H1 (cell line): ENCODE results near the gene KISS1R. TPM values are rescaled to one million over a fixed set of nuclear protein-coding genes. Genes with fewer than 3 reads are reported as not detected.
A peak's percentile ranks its signal among the peaks of the same experiment; 100 is the strongest.

Source experiments
- CTCF ChIA-PET: fragments of 300-600 bp; sonication (Branson Sonifier 250); formaldehyde crosslinking; loops from one replicate; lab custom pipeline; 2021; ENCODE audit not compliant: partially characterized antibody; lab: Charles Lee
- POLR2A ChIA-PET: fragments of 300-600 bp; sonication (Branson Sonifier 250); formaldehyde crosslinking; loops from one replicate; lab custom pipeline; 2021; ENCODE audit warnings: inconsistent platforms; ENCODE audit not compliant: partially characterized antibody; lab: Charles Lee
- DNase-seq, 2 experiments: peaks; one replicate each; pipeline versions ENCODE4 v3.0.0 to v3.0.0-alpha.2; 2010 to 2022; ENCODE audit warnings: low spot score in 2 of 2, low read depth in 1 of 2, mixed read lengths in 1 of 2
- FAIRE-seq: peaks from 2 replicates; lab custom pipeline; 2011; peaks lifted over from hg19 to GRCh38; lab: Jason Lieb, UNC
- H2AFZ ChIP-seq: 2 replicates; pipeline ENCODE4 v1.8.1; 2012; ENCODE audit warnings: low read length, inconsistent platforms
- H2AK5ac ChIP-seq: 2 replicates; pipeline ENCODE4 v1.6.1; 2013; ENCODE audit warnings: low read depth, low read length
- H2BK120ac ChIP-seq: replicated peaks from 2 replicates; pipeline ENCODE3; 2013; ENCODE audit warnings: low read depth, low read length, inconsistent platforms
- H2BK12ac ChIP-seq: 2 replicates; pipeline ENCODE4 v1.6.1; 2013; ENCODE audit warnings: low read depth, low read length
- H2BK15ac ChIP-seq: 2 replicates; pipeline ENCODE4 v1.6.1; 2013; ENCODE audit warnings: low read length
- H2BK20ac ChIP-seq: 2 replicates; pipeline ENCODE4 v1.6.1; 2013; ENCODE audit warnings: low read length
- H2BK5ac ChIP-seq: 2 replicates; pipeline ENCODE4 v1.6.1; 2013; ENCODE audit warnings: low read depth, low read length
- H3K14ac ChIP-seq: 2 replicates; pipeline ENCODE4 v1.6.1; 2013; ENCODE audit warnings: inconsistent platforms; ENCODE audit not compliant: insufficient read length
- H3K18ac ChIP-seq: 2 replicates; pipeline ENCODE4 v1.6.1; 2013; ENCODE audit warnings: low read length; ENCODE audit errors: extremely low read depth
- H3K23ac ChIP-seq: 2 replicates; pipeline ENCODE4 v1.6.1; 2013; ENCODE audit warnings: inconsistent platforms; ENCODE audit not compliant: insufficient read length
- H3K23me2 ChIP-seq: 2 replicates; pipeline ENCODE4 v1.6.1; 2013; ENCODE audit warnings: low read depth, low read length
- H3K27ac ChIP-seq: 2 replicates; pipeline ENCODE4 v1.6.1; 2011; ENCODE audit warnings: low read depth, low read length, inconsistent platforms
- H3K27me3 ChIP-seq, 4 experiments: replicated peaks in 1 of 4; 1 replicate in 1 of 4; 2 replicates in 3 of 4; pipeline versions ENCODE4 v1.6.1 to v1.8.1; 2011 to 2013; ENCODE audit warnings: low read length in 3 of 4, mild to moderate bottlenecking in 3 of 4, inconsistent platforms in 2 of 4, mixed read lengths in 2 of 4, moderate library complexity in 1 of 4; ENCODE audit not compliant: control insufficient read depth in 3 of 4, insufficient read depth in 3 of 4; ENCODE audit errors: extremely low read depth in 1 of 4
- H3K36me3 ChIP-seq, 4 experiments: 2 replicates each; pipeline versions ENCODE4 v1.6.1 to v1.8.1; 2011 to 2013; ENCODE audit warnings: mild to moderate bottlenecking in 4 of 4, low read length in 3 of 4, moderate library complexity in 2 of 4, control low read depth in 1 of 4, inconsistent platforms in 1 of 4; ENCODE audit not compliant: insufficient read depth in 4 of 4, control insufficient read depth in 2 of 4
- H3K4ac ChIP-seq: replicated peaks from 2 replicates; pipeline ENCODE3; 2013; ENCODE audit warnings: low read length, low read depth, mixed read lengths, inconsistent platforms; ENCODE audit not compliant: insufficient read length
- H3K4me1 ChIP-seq, 4 experiments: replicated peaks in 1 of 4; 1 replicate in 1 of 4; 2 replicates in 3 of 4; pipeline versions ENCODE4 v1.6.1 to v1.8.1; 2011 to 2013; ENCODE audit warnings: low read length in 3 of 4, inconsistent platforms in 2 of 4, mixed read lengths in 1 of 4; ENCODE audit not compliant: insufficient read depth in 4 of 4, control insufficient read depth in 3 of 4
- H3K4me2 ChIP-seq, 2 experiments: 2 replicates each; pipeline versions ENCODE4 v1.6.1 to v1.8.1; 2011 to 2013; ENCODE audit warnings: low read depth in 2 of 2, low read length in 2 of 2, control low read depth in 1 of 2, inconsistent platforms in 1 of 2, mild to moderate bottlenecking in 1 of 2; ENCODE audit not compliant: insufficient read depth in 1 of 2
- H3K4me3 ChIP-seq, 4 experiments: fragments of 200-600, 300-600 bp in 1 of 4; sonication (generic), shearing (Covaris generic), sonication (Bioruptor Twin) in 1 of 4; 2 replicates each; pipeline versions ENCODE4 v1.5.1 to v1.8.1; 2011 to 2016; ENCODE audit warnings: low read length in 4 of 4, low read depth in 3 of 4, control low read depth in 2 of 4, inconsistent platforms in 2 of 4, mild to moderate bottlenecking in 2 of 4, mixed read lengths in 1 of 4, moderate library complexity in 1 of 4; ENCODE audit not compliant: insufficient read depth in 2 of 4; ENCODE audit errors: extremely low read depth in 1 of 4
- H3K56ac ChIP-seq: replicated peaks from 2 replicates; pipeline ENCODE3; 2013; ENCODE audit warnings: low read depth, mild to moderate bottlenecking, mixed read lengths, low read length, inconsistent platforms; ENCODE audit not compliant: insufficient read length
- H3K79me1 ChIP-seq: 2 replicates; pipeline ENCODE4 v1.6.1; 2013; ENCODE audit warnings: low read depth, low read length, control low read depth
- H3K79me2 ChIP-seq, 2 experiments: 2 replicates each; pipeline versions ENCODE4 v1.6.1 to v1.8.1; 2012 to 2013; ENCODE audit warnings: low read length in 2 of 2, mild to moderate bottlenecking in 2 of 2, inconsistent platforms in 1 of 2; ENCODE audit not compliant: insufficient read depth in 2 of 2, control insufficient read depth in 1 of 2
- H3K9ac ChIP-seq, 4 experiments: replicated peaks in 1 of 4; 1 replicate in 1 of 4; 2 replicates in 3 of 4; pipeline versions ENCODE4 v1.6.1 to v1.8.1; 2011 to 2013; ENCODE audit warnings: low read depth in 3 of 4, low read length in 3 of 4, control low read depth in 2 of 4, mild to moderate bottlenecking in 2 of 4, moderate library complexity in 2 of 4, inconsistent platforms in 1 of 4; ENCODE audit errors: extremely low read depth in 1 of 4
- H3K9me3 ChIP-seq, 2 experiments: 2 replicates each; pipeline versions ENCODE4 v1.6.1 to v1.8.1; 2012 to 2013; ENCODE audit warnings: mild to moderate bottlenecking in 2 of 2, moderate library complexity in 2 of 2, control low read depth in 1 of 2, inconsistent platforms in 1 of 2, low read depth in 1 of 2, low read length in 1 of 2, mixed read lengths in 1 of 2; ENCODE audit not compliant: insufficient read depth in 2 of 2
- H4K20me1 ChIP-seq, 2 experiments: replicated peaks in 1 of 2; 2 replicates each; pipeline versions ENCODE3 to v1.8.1; 2011 to 2013; ENCODE audit warnings: inconsistent platforms in 2 of 2, low read length in 2 of 2, mild to moderate bottlenecking in 1 of 2; ENCODE audit not compliant: insufficient read depth in 2 of 2, control insufficient read depth in 1 of 2
- H4K5ac ChIP-seq: 2 replicates; pipeline ENCODE4 v1.6.1; 2013; ENCODE audit warnings: low read length, low read depth, mixed read lengths, inconsistent platforms; ENCODE audit not compliant: insufficient read length
- H4K8ac ChIP-seq: 2 replicates; pipeline ENCODE4 v1.8.0; 2013; ENCODE audit warnings: mild to moderate bottlenecking, moderate library complexity, low read length, inconsistent platforms; ENCODE audit not compliant: insufficient read depth; ENCODE audit errors: extremely low read depth
- H4K91ac ChIP-seq: replicated peaks from 2 replicates; pipeline ENCODE3; 2013; ENCODE audit warnings: low read length, mixed read lengths, inconsistent platforms; ENCODE audit not compliant: insufficient read length
- CHD1 ChIP-seq: IDR thresholded peaks from 2 replicates; pipeline ENCODE4 v1.6.1; 2012; ENCODE audit warnings: low read depth, low read length, improper control_type of control experiment
- EP300 ChIP-seq, 2 experiments: IDR thresholded peaks; 1 replicate in 1 of 2; 2 replicates in 1 of 2; pipeline ENCODE4 v1.6.1; 2011 to 2012; ENCODE audit warnings: low read depth in 2 of 2, low read length in 2 of 2, mild to moderate bottlenecking in 2 of 2, borderline replicate concordance in 1 of 2, inconsistent platforms in 1 of 2, moderate library complexity in 1 of 2
- TEAD4 ChIP-seq: IDR thresholded peaks from 2 replicates; pipeline ENCODE4 v1.6.1; 2012; ENCODE audit warnings: low read depth, low read length, inconsistent platforms, mixed read lengths
- WGBS, 2 experiments: shearing (Covaris generic) in 1 of 2; methylation state at CpG; one replicate each; pipeline versions ENCODE4 v1.1.6 to v1.1.7; 2013 to 2015; ENCODE audit warnings: low lambda C conversion rate in 2 of 2, mixed read lengths in 2 of 2, inconsistent platforms in 1 of 2, low coverage in 1 of 2, missing lambda C conversion rate in 1 of 2; ENCODE audit not compliant: insufficient replicate concordance in 2 of 2, insufficient coverage in 1 of 2, insufficient read length in 1 of 2; ENCODE audit errors: extremely low coverage in 1 of 2, missing lambda C conversion rate in 1 of 2; 5-methylcytosine and 5-hydroxymethylcytosine counted together
- polyA plus RNA-seq, 7 experiments: library from polyadenylated mRNA; depleted of rRNA in 3 of 7; stranded (reverse) in 5 of 7; unstranded in 2 of 7; fragments of >200 nt in 5 of 7; fragments of 200-250 nt in 2 of 7; gene quantifications; 1 replicate in 5 of 7; 2 replicates in 1 of 7; 4 replicates in 1 of 7; pipeline versions ENCODE4 v1.2.1 to v1.2.3, GENCODE V29; 2011 to 2013; ENCODE audit warnings: missing spikeins in 2 of 7, mixed read lengths in 2 of 7
- total RNA-seq: library from RNA; stranded (reverse); fragmentation: NEBNext Ultra II Directional; extraction: Animal tissue kit (Norgen Biotek cat#: 25700); gene quantifications from 2 replicates; pipeline ENCODE4 v1.2.1, GENCODE V29; 2021

KISS1R gene
- total and polyA plus RNA-seq, 2 of the 8 experiments (the other 6 are each of a cell fraction or from before 2014, with no cell fraction given), result 2.3 to 2.7 TPM

GRCh38 chr19:956766-957440, 39.8 kb downstream of the KISS1R start:
- Histone ChIP-seq H3K23ac (no peak overlapping the region), H3K4me3 (no peak overlapping the region), H2AK5ac (no peak overlapping the region), H2BK120ac (peak overlapping the region; percentile 0), H3K9me3 (no peaks in the 10 kb centered on the region), H3K9ac (no peak overlapping the region; a peak in 1 of 7 replicates), H3K14ac (no peak overlapping the region), H4K20me1 (peaks cover 0 to 1% of the 10 kb centered on the region in 2 experiments), H3K4me2 (no peak overlapping the region; a peak in 1 of 4 replicates), H2BK12ac (0 out of 2 replicates have a peak overlapping the region, but pooled peaks have one; percentile 27), H3K4ac (no peak overlapping the region), H3K4me1 (peaks cover 5 to 52% (median 28%) of the 10 kb centered on the region in 4 experiments), H4K91ac (no peak overlapping the region), H3K27ac (peak overlapping the region; percentile 65; the same call in 1 of the 2 replicates), H2BK20ac (no peak overlapping the region; the same call in 1 of the 2 replicates), H3K18ac (peak overlapping the region; percentile 19; the same call in 1 of the 2 replicates), H3K27me3 (no peaks in the 10 kb centered on the region), H3K79me2 (peaks cover 0 to 26% of the 10 kb centered on the region in 2 experiments; a peak in 1 of 4 replicates), H4K5ac (no peak overlapping the region), H3K36me3 (no peaks in the 10 kb centered on the region; a peak in 1 of 8 replicates), H3K79me1 (peaks cover 11% of the 10 kb centered on the region), H2BK15ac (no peak overlapping the region), H2BK5ac (peak overlapping the region; percentile 78), H2AFZ (no peak overlapping the region), H3K23me2 (no peaks in the 10 kb centered on the region; the same call in 1 of the 2 replicates), H4K8ac (peak overlapping the region; percentile 57), H3K56ac (no peak overlapping the region)
- FAIRE-seq (no peak), DNase-seq (peak in 1 of 2 experiments; percentile 65)
- 68% methylated on average over 18 of the region's 27 CpGs; no CpG with 5 or more reads in 1 of the 2 experiments for WGBS, 2 experiments
- TF ChIP-seq TEAD4 (peak; percentile 87), EP300 (IDR thresholded peaks at IDR 0.05; ENCODE audit: borderline replicate concordance in 1 of 2, low read depth in 2 of 2, low read length in 2 of 2) (no peak), CHD1 (no peak)
- POLR2A ChIA-PET, result interaction anchor here (0.6 to 2.3 kb wide), 8 partner anchors 8 to 94 kb away, joined by 3 to 6 read pairs (median 4); partner anchors contain the start of genes CNN2 and WDR18
- CTCF ChIA-PET, result interaction anchor here (0.6 to 3.6 kb wide), 6 partner anchors 11 to 75 kb away, joined by 3 to 16 read pairs (median 3); no protein-coding TSS in a partner anchor
